Neural crest cell (in vitro differentiated cells): ENCODE data around the gene PXDN. TPM values are rescaled to one million over a fixed set of nuclear protein-coding genes. Genes with fewer than 3 reads are reported as not detected.

Experiments used
- DNase-seq: peaks from one replicate; pipeline ENCODE4 v3.0.0; 2021; ENCODE audit warnings: low read depth, mixed read lengths, low spot score
- H3K27ac Mint-ChIP-seq: one replicate; pipeline ENCODE4 v1.8.0; 2021; ENCODE audit warnings: mild to moderate bottlenecking, mixed read lengths; ENCODE audit not compliant: unreplicated experiment
- H3K27me3 Mint-ChIP-seq: 2 replicates; pipeline ENCODE4 v1.8.0; 2021; ENCODE audit warnings: low read depth, mild to moderate bottlenecking, mixed read lengths
- H3K36me3 Mint-ChIP-seq: 2 replicates; pipeline ENCODE4 v1.8.0; 2021; ENCODE audit warnings: low read depth, mild to moderate bottlenecking, mixed read lengths
- H3K4me1 Mint-ChIP-seq: 2 replicates; pipeline ENCODE4 v1.8.0; 2021; ENCODE audit warnings: mixed read lengths
- H3K4me3 Mint-ChIP-seq: one replicate; pipeline ENCODE4 v1.8.0; 2021; ENCODE audit warnings: mild to moderate bottlenecking, mixed read lengths
- H3K9me3 Mint-ChIP-seq: 2 replicates; pipeline ENCODE4 v1.8.0; 2021; ENCODE audit warnings: mixed read lengths
- total RNA-seq: library from RNA; stranded (reverse); gene quantifications from 2 replicates; pipeline ENCODE4 v1.2.1, GENCODE V29; 2021
- TF ChIP-seq, protein P1 (sequence below): fragments of 200-600 bp; sonication (generic); conservative IDR thresholded peaks from 2 replicates; pipeline ENCODE4 v1.5.0; 2021; ENCODE audit warnings: antibody characterized with exemption, mild to moderate bottlenecking

Gene PXDN
- total RNA-seq, 1 donor from 2014 or later = 218 TPM

DNA sequence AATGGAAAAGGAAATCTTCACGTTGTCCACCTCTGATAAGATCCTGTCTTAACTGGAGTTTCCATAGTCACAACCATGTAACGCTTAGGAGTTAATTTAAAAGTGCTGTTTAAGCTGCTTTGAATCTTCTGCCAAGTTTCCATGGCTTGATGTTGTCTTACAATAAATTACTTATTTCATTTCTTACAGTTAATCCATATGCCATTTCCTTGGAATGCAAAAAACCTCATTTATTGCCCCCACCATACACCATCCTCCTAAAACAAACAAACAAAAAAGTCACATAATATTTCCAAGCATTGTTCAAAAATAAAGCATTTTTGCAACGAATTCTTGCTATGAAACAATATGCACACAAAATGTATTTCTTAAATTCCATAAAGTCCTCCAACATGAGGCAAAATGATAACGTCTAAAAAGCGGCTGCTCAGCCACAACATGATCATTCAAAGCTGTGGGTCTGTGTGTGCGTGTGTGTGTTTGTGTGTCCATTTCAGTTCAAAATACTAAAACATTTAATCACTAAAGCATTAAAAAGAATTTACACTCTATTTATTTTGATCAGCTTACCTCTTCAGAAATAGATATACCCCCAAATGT is 46.8 kb upstream of the PXDN start:
- no peaks in the 10 kb centered on the region for H3K9me3 Mint-ChIP-seq
- no peak overlapping the region for H3K4me3 Mint-ChIP-seq
- no peak for DNase-seq
- H3K36me3 Mint-ChIP-seq = no peaks in the 10 kb centered on the region
- H3K27me3 Mint-ChIP-seq = no peaks in the 10 kb centered on the region
- TF ChIP-seq, protein P1, sequence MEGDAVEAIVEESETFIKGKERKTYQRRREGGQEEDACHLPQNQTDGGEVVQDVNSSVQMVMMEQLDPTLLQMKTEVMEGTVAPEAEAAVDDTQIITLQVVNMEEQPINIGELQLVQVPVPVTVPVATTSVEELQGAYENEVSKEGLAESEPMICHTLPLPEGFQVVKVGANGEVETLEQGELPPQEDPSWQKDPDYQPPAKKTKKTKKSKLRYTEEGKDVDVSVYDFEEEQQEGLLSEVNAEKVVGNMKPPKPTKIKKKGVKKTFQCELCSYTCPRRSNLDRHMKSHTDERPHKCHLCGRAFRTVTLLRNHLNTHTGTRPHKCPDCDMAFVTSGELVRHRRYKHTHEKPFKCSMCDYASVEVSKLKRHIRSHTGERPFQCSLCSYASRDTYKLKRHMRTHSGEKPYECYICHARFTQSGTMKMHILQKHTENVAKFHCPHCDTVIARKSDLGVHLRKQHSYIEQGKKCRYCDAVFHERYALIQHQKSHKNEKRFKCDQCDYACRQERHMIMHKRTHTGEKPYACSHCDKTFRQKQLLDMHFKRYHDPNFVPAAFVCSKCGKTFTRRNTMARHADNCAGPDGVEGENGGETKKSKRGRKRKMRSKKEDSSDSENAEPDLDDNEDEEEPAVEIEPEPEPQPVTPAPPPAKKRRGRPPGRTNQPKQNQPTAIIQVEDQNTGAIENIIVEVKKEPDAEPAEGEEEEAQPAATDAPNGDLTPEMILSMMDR = no peak
- no peaks in the 10 kb centered on the region for H3K4me1 Mint-ChIP-seq
- no peak overlapping the region for H3K27ac Mint-ChIP-seq

DNA sequence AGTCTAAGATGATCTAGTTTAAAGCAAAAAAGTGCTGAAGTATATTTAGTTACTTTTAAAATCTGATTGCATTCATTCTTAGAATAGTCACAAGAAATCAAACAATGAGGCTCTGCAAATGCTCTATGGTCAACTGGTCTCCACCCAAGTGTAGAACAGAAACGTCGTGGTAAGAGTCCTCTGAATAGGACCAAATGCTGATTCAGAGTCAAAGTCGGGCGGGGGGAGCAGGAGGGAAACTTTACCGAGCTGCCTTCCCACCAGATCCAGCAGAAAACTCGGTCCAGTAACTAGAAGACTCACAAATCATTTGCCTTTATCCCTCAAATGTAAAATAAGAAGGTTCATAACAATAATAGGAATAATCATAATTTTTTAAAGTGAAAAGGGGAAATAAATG is 46.2 kb upstream of the PXDN start:
- H3K4me3 Mint-ChIP-seq = no peak overlapping the region
- H3K9me3 Mint-ChIP-seq = no peaks in the 10 kb centered on the region
- TF ChIP-seq, protein P1 = no peak
- H3K27me3 Mint-ChIP-seq = no peaks in the 10 kb centered on the region
- no peaks in the 10 kb centered on the region for H3K36me3 Mint-ChIP-seq
- H3K4me1 Mint-ChIP-seq = no peaks in the 10 kb centered on the region
- no peak overlapping the region for H3K27ac Mint-ChIP-seq
- DNase-seq = no peak

DNA sequence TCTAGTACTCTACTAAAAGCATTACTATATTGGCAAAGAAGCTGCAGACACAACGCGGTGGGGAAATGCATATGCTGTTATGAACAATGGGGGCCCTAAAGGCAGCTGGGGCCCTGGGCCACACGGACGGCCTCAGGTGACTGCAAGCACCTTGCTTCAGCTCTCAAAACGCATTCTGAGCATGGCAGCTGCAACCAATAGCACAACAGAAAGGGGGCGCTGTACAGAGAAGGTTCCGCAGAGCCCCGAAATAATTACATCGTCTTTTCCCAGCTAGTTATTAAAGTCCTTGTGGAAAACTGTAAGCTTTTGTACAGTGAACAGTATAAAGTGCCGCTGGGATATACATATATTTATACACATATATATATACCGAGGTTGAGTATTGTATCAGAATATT is 45.3 kb upstream of the PXDN start:
- Mint-ChIP-seq H3K36me3 (no peaks in the 10 kb centered on the region), H3K27me3 (no peaks in the 10 kb centered on the region), H3K9me3 (no peaks in the 10 kb centered on the region), H3K4me3 (no peak overlapping the region), H3K27ac (no peak overlapping the region), H3K4me1 (no peaks in the 10 kb centered on the region)
- DNase-seq = no peak
- TF ChIP-seq, protein P1 = no peak

DNA sequence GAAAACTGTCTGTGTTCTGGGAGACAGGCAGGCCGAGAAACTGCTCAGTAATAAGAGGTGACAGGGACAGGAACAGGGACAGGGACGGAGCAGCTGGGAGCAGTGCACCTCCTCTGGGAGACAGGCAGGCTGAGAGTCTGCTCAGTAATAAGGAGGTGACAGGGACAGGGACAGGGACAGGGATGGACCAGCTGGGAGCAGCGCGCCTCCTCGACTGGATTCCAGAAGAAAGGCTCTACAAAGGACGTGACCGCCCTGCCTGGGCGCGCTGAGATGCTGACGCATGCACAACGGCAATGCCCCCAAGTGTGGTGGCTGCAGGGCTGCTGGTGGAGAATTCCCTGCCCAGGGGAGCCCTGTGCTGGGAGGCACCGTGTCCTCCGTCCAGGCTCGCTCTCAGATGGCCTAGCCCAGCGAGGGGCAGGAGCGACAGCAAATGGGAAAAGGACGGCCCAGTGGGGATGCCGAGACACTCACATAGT is 44.2 kb upstream of the PXDN start:
- H3K9me3 Mint-ChIP-seq = no peaks in the 10 kb centered on the region
- no peak overlapping the region for H3K27ac Mint-ChIP-seq
- no peaks in the 10 kb centered on the region for H3K27me3 Mint-ChIP-seq
- no peaks in the 10 kb centered on the region for H3K4me1 Mint-ChIP-seq
- H3K36me3 Mint-ChIP-seq = no peaks in the 10 kb centered on the region
- H3K4me3 Mint-ChIP-seq = no peak overlapping the region
- DNase-seq = no peak
- TF ChIP-seq, protein P1 = no peak

DNA sequence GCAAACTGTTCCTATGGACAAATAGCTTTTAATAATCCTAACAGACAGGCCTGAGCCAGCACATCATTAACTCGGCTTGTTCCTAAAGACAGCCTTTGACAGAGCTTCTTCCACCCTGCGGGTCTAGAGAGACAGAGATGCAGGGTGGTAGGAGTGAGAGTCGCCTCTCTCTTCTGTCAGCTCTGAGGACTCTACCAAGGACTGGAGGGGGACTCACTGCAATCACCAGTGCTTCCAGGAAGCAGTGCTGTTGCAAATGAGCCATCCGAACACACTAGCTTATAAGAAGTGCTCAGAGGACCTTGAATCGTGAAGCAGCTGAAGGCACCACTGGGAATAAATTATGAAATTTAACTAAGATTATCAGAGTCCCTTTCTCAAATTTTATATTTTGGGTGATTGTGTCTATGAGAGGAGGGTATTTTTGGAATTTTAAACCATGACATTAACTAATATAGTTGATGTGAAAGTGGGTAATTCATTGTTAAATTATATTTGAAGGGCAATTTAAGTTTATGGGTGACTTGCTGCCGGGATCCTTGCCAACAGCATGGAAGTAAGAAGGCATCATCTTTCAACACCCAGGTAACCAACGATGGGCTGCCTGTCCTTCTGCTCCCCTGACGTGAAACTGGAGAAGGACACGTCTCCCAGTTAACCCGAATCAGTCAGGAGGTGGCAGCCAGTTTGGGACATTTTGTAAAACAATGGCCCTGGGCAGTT is 43.6 kb upstream of the PXDN start:
- no peak for DNase-seq
- Mint-ChIP-seq H3K27ac (no peak overlapping the region), H3K36me3 (no peaks in the 10 kb centered on the region), H3K27me3 (no peaks in the 10 kb centered on the region), H3K9me3 (no peaks in the 10 kb centered on the region), H3K4me3 (no peak overlapping the region), H3K4me1 (no peaks in the 10 kb centered on the region)
- TF ChIP-seq, protein P1 = no peak
